Adrenal gland (tissue), 5 donors: ENCODE results near the gene LRP1.

Source experiments
- POLR2A ChIP-seq, 2 donors: fragments of 450-650 bp; IDR thresholded peaks; one replicate each; pipeline ENCODE4 v1.6.1; 2017; ENCODE audit warnings: antibody characterized with exemption in 2 of 2, mild to moderate bottlenecking in 2 of 2, moderate library complexity in 1 of 2
- TF ChIP-seq, protein P1 (sequence below), 6 experiments: fragments of 450-650 bp in 4 of 6; fragments of 200-600 bp in 2 of 6; sonication (generic) in 1 of 6; IDR thresholded peaks; 1 replicate in 5 of 6; 2 replicates in 1 of 6; pipeline versions ENCODE4 v1.5.1 to v1.8.0; 2016 to 2021; ENCODE audit warnings: antibody characterized with exemption in 6 of 6, mild to moderate bottlenecking in 2 of 6, moderate library complexity in 1 of 6
- donor health status: DM: no; HTN: no; CAD: no.

DNA sequence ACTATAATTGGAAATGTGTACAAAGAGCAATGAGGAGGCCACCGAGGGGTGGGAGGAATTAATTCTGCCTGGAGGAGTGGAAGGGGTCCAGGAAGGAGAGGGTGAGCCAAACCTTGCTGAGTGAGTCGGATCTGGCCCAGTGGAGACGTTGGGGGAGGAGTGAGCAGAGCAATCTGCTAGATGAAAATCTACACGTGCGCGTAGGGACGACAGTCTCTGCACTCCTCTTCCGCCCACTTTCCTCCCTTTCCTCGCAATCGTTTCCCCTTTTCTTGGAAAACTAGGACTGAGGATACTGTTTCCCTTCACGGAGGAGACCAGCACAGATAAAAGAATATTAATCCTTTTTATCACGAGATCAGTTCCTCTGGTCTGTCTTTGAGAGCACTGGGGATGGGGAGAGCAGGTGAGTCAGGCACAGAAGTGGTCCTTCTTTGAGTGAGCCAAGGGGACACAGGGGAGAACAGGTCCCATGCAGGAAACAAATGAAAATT lies 42.2 kb upstream of the LRP1 start:
- TF ChIP-seq, protein P1, sequence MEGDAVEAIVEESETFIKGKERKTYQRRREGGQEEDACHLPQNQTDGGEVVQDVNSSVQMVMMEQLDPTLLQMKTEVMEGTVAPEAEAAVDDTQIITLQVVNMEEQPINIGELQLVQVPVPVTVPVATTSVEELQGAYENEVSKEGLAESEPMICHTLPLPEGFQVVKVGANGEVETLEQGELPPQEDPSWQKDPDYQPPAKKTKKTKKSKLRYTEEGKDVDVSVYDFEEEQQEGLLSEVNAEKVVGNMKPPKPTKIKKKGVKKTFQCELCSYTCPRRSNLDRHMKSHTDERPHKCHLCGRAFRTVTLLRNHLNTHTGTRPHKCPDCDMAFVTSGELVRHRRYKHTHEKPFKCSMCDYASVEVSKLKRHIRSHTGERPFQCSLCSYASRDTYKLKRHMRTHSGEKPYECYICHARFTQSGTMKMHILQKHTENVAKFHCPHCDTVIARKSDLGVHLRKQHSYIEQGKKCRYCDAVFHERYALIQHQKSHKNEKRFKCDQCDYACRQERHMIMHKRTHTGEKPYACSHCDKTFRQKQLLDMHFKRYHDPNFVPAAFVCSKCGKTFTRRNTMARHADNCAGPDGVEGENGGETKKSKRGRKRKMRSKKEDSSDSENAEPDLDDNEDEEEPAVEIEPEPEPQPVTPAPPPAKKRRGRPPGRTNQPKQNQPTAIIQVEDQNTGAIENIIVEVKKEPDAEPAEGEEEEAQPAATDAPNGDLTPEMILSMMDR (IDR thresholded peaks at IDR 0.05), result no peak
- no peak for TF ChIP-seq POLR2A (IDR thresholded peaks at IDR 0.05)
